IMR-90 (cell line): ENCODE results near the gene PIGW. TPM values are rescaled to one million over a fixed set of nuclear protein-coding genes. Genes with fewer than 3 reads are reported as not detected.
A peak's percentile ranks its signal among the peaks of the same experiment; 100 is the strongest.

Experiments
- ATAC-seq: fragments of 200-7000 bp; cut with Tn5 transposase; 2 replicates; pipeline ENCODE4 v1.9.1; 2020; ENCODE audit warnings: low read depth, mild to moderate bottlenecking, moderate library complexity
- BruUV-seq: library from RNA; stranded (reverse); fragments of 400-500 nt; replicated peaks from 2 replicates; lab custom pipeline; 2021; lab: Mats Ljungman, UMichigan
- CTCF ChIA-PET: fragments of 300-600 bp; formaldehyde crosslinking; extraction: SDS; loops from one replicate; lab custom pipeline; 2021; ENCODE audit warnings: antibody characterized with exemption; lab: Yijun Ruan, JAX
- POLR2A ChIA-PET: fragments of 300-600 bp; sonication (Branson Sonifier 250); formaldehyde crosslinking; loops from one replicate; lab custom pipeline; 2022; ENCODE audit warnings: antibody characterized with exemption; ENCODE audit not compliant: unreplicated experiment; lab: Charles Lee
- DNase-seq: peaks from one replicate; pipeline ENCODE4 v3.0.0; 2013
- H2AFZ ChIP-seq: replicated peaks from 2 replicates; pipeline ENCODE3; 2013; ENCODE audit warnings: low read length, mild to moderate bottlenecking; ENCODE audit not compliant: poor library complexity
- H2AK5ac ChIP-seq: 2 replicates; pipeline ENCODE4 v1.6.1; 2013; ENCODE audit warnings: low read depth, low read length, inconsistent platforms
- H2AK9ac ChIP-seq: replicated peaks from 2 replicates; pipeline ENCODE3; 2013; ENCODE audit warnings: mild to moderate bottlenecking, low read depth, low read length, moderate library complexity; ENCODE audit not compliant: poor library complexity
- H2BK120ac ChIP-seq: 2 replicates; pipeline ENCODE4 v1.6.1; 2013; ENCODE audit warnings: low read depth, low read length, inconsistent platforms
- H2BK15ac ChIP-seq: 3 replicates; pipeline ENCODE4 v1.6.1; 2013; ENCODE audit warnings: low read depth, low read length, inconsistent platforms
- H2BK20ac ChIP-seq: 2 replicates; pipeline ENCODE4 v1.6.1; 2013; ENCODE audit warnings: low read depth, mild to moderate bottlenecking, inconsistent platforms, low read length, moderate library complexity
- H2BK5ac ChIP-seq: 2 replicates; pipeline ENCODE4 v1.6.1; 2013; ENCODE audit warnings: mild to moderate bottlenecking, low read depth, low read length, inconsistent platforms; ENCODE audit not compliant: poor library complexity, severe bottlenecking
- H3K14ac ChIP-seq: replicated peaks from 2 replicates; pipeline ENCODE4 v1.6.1; 2013; ENCODE audit warnings: low read depth, low read length, inconsistent platforms
- H3K18ac ChIP-seq: 2 replicates; pipeline ENCODE4 v1.6.1; 2013; ENCODE audit warnings: low read depth, low read length, control low read depth
- H3K23ac ChIP-seq: 2 replicates; pipeline ENCODE4 v1.6.1; 2013; ENCODE audit warnings: low read depth, low read length, inconsistent platforms
- H3K27ac ChIP-seq: 2 replicates; pipeline ENCODE4 v1.5.1; 2013; ENCODE audit warnings: mild to moderate bottlenecking, control low read depth, low read length; ENCODE audit not compliant: insufficient read depth
- H3K27me3 ChIP-seq: 2 replicates; pipeline ENCODE4 v1.6.1; 2013; ENCODE audit warnings: low read length; ENCODE audit not compliant: control insufficient read depth, insufficient read depth
- H3K36me3 ChIP-seq: 2 replicates; pipeline ENCODE4 v1.6.1; 2013; ENCODE audit warnings: low read length, mixed read lengths; ENCODE audit not compliant: control insufficient read depth, insufficient read depth
- H3K4ac ChIP-seq: 2 replicates; pipeline ENCODE4 v1.6.1; 2013; ENCODE audit warnings: low read depth, low read length, inconsistent platforms
- H3K4me1 ChIP-seq: 2 replicates; pipeline ENCODE4 v1.6.1; 2013; ENCODE audit warnings: low read length, mixed read lengths; ENCODE audit not compliant: control insufficient read depth, insufficient read depth
- H3K4me2 ChIP-seq: 2 replicates; pipeline ENCODE4 v1.6.1; 2013; ENCODE audit warnings: low read depth, mild to moderate bottlenecking, control low read depth, low read length, moderate library complexity
- H3K4me3 ChIP-seq: 2 replicates; pipeline ENCODE4 v1.5.1; 2013; ENCODE audit warnings: low read depth, mild to moderate bottlenecking, control low read depth, low read length, moderate library complexity; ENCODE audit not compliant: insufficient read depth
- H3K56ac ChIP-seq: 2 replicates; pipeline ENCODE4 v1.6.1; 2013; ENCODE audit warnings: low read length, inconsistent platforms; ENCODE audit not compliant: insufficient read depth; ENCODE audit errors: extremely low read depth
- H3K79me1 ChIP-seq, 2 experiments: 2 replicates each; pipeline ENCODE4 v1.6.1; 2013; ENCODE audit warnings: low read length in 2 of 2, inconsistent platforms in 1 of 2, low read depth in 1 of 2
- H3K9ac ChIP-seq: 2 replicates; pipeline ENCODE4 v1.6.1; 2013; ENCODE audit warnings: low read depth, low read length, control low read depth
- H3K9me1 ChIP-seq: 2 replicates; pipeline ENCODE4 v1.6.1; 2013; ENCODE audit warnings: low read length, inconsistent platforms; ENCODE audit not compliant: insufficient read depth
- H3K9me3 ChIP-seq: 2 replicates; pipeline ENCODE4 v1.6.1; 2013; ENCODE audit warnings: low read length; ENCODE audit not compliant: control insufficient read depth, insufficient read depth
- H4K20me1 ChIP-seq: 2 replicates; pipeline ENCODE4 v1.6.1; 2013; ENCODE audit warnings: low read length, inconsistent platforms; ENCODE audit not compliant: insufficient read depth
- H4K5ac ChIP-seq: 2 replicates; pipeline ENCODE4 v1.6.1; 2013; ENCODE audit warnings: mild to moderate bottlenecking, low read depth, low read length, control low read depth
- H4K8ac ChIP-seq, 2 experiments: 2 replicates each; pipeline ENCODE4 v1.6.1; 2013; ENCODE audit warnings: low read depth in 2 of 2, low read length in 2 of 2, control low read depth in 1 of 2, inconsistent platforms in 1 of 2
- H4K91ac ChIP-seq: 2 replicates; pipeline ENCODE4 v1.6.1; 2013; ENCODE audit warnings: low read depth, low read length, inconsistent platforms; ENCODE audit not compliant: insufficient read depth
- CEBPB ChIP-seq: IDR thresholded peaks from 2 replicates; pipeline ENCODE4 v1.6.1; 2012; ENCODE audit warnings: low read depth, low read length, improper control_type of control experiment
- CHD1 ChIP-seq: IDR thresholded peaks from 2 replicates; pipeline ENCODE4 v1.6.1; 2012; ENCODE audit warnings: low read depth, low read length, improper control_type of control experiment
- MAFK ChIP-seq: IDR thresholded peaks from 2 replicates; pipeline ENCODE4 v1.6.1; 2012; ENCODE audit warnings: low read depth, low read length, improper control_type of control experiment
- MXI1 ChIP-seq: IDR thresholded peaks from 2 replicates; pipeline ENCODE4 v1.6.1; 2012; ENCODE audit warnings: low read depth, mild to moderate bottlenecking, low read length, moderate library complexity, borderline replicate concordance
- RAD21 ChIP-seq: IDR thresholded peaks from 2 replicates; pipeline ENCODE4 v1.6.1; 2012; ENCODE audit warnings: low read length, improper control_type of control experiment
- whole genome bisulfite sequencing, 2 experiments: methylation state at CpG; one replicate each; pipeline versions ENCODE4 v1.1.5 to v1.1.7; 2013; ENCODE audit warnings: missing lambda C conversion rate in 2 of 2; ENCODE audit not compliant: insufficient read length in 1 of 2; ENCODE audit errors: extremely low coverage in 2 of 2; 5-methylcytosine and 5-hydroxymethylcytosine counted together
- dilution Hi-C: fragments of 300-500 bp; cut with HindIII; formaldehyde crosslinking; loops from one replicate; pipeline ENCODE4 v1.14.3; 2018; ENCODE audit warnings: low sequenced_read_pairs; ENCODE audit not compliant: unreplicated experiment
- in situ Hi-C: fragments of 300-500 bp; cut with MboI; formaldehyde crosslinking; loops from 3 replicates; pipeline ENCODE4 v1.14.3; 2019; ENCODE audit warnings: low sequenced_read_pairs, inconsistent platforms, mixed read lengths
- intact Hi-C: fragments of 100-400 bp; cut with micrococcal nuclease; formaldehyde crosslinking; loops from 2 replicates; pipeline ENCODE4 v1.10.0; 2022
- polyA plus RNA-seq, 3 experiments: library from polyadenylated mRNA; depleted of rRNA; stranded (reverse); fragments of >200 nt; gene quantifications; 2 replicates each; pipeline ENCODE4 v1.2.3, GENCODE V29; 2012; ENCODE audit warnings: low replicate concordance in 1 of 3
- total RNA-seq: library from RNA; depleted of rRNA; stranded (reverse); fragments of >200 nt; gene quantifications from 2 replicates; pipeline ENCODE4 v1.2.3, GENCODE V29; 2012

Gene PIGW
- total and polyA plus RNA-seq, 2 of the 4 experiments (the other 2 are of a cell fraction), result 4.5 to 5.5 TPM

DNA sequence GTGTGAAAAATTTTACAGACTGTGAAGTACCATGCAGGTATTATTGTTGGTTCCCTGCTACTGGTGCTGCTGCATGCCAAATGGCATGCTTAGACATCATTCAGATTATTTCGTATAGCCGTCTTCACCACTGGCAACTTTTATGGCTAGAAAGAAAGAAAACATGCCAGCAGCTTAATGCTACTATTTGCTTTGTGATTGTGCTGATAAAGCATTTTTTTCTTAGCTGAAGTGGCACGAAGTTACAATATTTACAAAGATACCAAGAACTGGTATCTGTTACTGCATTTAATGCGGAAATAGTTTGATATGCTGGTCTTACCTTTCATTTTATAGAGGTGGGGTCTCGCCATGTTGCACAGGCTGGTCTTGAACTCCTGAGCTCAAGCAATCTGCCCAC lies 40.1 kb upstream of the PIGW start:
- no peak overlapping the region for H2BK120ac ChIP-seq
- in situ Hi-C loops (no loop called here), intact Hi-C loops (no loop called here), dilution Hi-C loops (no loop called here)
- no peaks in the 10 kb centered on the region; the same call in 1 of the 2 replicates for H4K20me1 ChIP-seq
- POLR2A ChIA-PET, result no interaction called here
- H3K4me3 ChIP-seq, result no peak overlapping the region
- H3K23ac ChIP-seq, result no peak overlapping the region
- no peak overlapping the region for H2BK15ac ChIP-seq
- H3K14ac ChIP-seq, result no peak overlapping the region
- no TSS peak for BruUV-seq
- no peaks in the 10 kb centered on the region for H3K27me3 ChIP-seq
- H2AK5ac ChIP-seq, result no peak overlapping the region
- TF ChIP-seq CEBPB, result no peak
- no peak for TF ChIP-seq CHD1
- TF ChIP-seq MXI1, result no peak
- TF ChIP-seq RAD21, result no peak
- TF ChIP-seq MAFK, result peak; percentile 96
- ATAC-seq, result no peak
- H3K4me2 ChIP-seq, result no peak overlapping the region
- WGBS, 2 experiments, result no CpG with 5 or more reads among the region's 5 CpGs
- no peak for DNase-seq
- H2BK5ac ChIP-seq, result no peak overlapping the region
- no peak overlapping the region for H3K27ac ChIP-seq
- peaks cover 21 to 24% of the 10 kb centered on the region in 2 experiments for H3K79me1 ChIP-seq
- no peaks in the 10 kb centered on the region for H3K9me3 ChIP-seq
- CTCF ChIA-PET, result interaction anchor here (0.9 kb wide), 1 partner anchor 11 kb away, joined by 3 read pairs; no protein-coding TSS in a partner anchor
- H2BK20ac ChIP-seq, result no peak overlapping the region
- no peak overlapping the region for H4K5ac ChIP-seq
- peaks cover 49% of the 10 kb centered on the region for H3K36me3 ChIP-seq
- H3K56ac ChIP-seq, result no peak overlapping the region
- H3K9ac ChIP-seq, result no peak overlapping the region
- H3K4me1 ChIP-seq, result no peaks in the 10 kb centered on the region
- no peak overlapping the region for H4K91ac ChIP-seq
- no peak overlapping the region for H3K18ac ChIP-seq
- no peak overlapping the region for H4K8ac ChIP-seq
- no peak overlapping the region for H3K4ac ChIP-seq
- no peak overlapping the region for H2AFZ ChIP-seq
- peaks cover 3% of the 10 kb centered on the region; the same call in 1 of the 2 replicates for H3K9me1 ChIP-seq
- no peak overlapping the region for H2AK9ac ChIP-seq
